Measurements from ENCODE around the gene GNAT3. TPM values are rescaled to one million over a fixed set of nuclear protein-coding genes. Genes with fewer than 3 reads are reported as not detected.

GNAT3 gene
- total RNA-seq, 1 experiment from 2014 or later: not detected

DNA sequence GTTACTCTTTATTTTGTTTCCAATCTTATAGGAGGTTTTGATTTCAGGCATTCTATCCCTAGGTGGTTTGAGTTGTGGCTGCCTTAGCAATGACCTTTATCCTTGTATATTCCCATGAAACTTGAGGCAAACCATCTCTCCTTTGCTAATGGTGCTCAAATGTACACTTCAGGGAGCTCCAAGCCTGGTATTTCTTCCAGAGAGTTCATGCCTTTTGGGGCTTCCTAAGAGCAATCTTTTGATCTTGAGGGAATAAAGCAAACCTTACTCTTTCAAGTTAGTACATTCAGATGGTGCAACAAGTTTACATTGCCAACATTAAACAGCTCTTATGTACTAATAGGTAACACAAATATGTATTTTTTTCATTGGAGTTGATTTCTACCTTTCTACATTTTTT, 3.4 kb upstream of the GNAT3 start:
- no peak overlapping the region for H3K27ac ChIP-seq (ENCODE audit: low read depth, low read length)
- no peak overlapping the region for H3K4me2 ChIP-seq (ENCODE audit: low read length)
- no TSS peak for BruUV-seq (replicated peaks)
- POLR2A ChIA-PET: no interaction called here
- H3K36me3 ChIP-seq (ENCODE audit: control insufficient read depth in 1 of 2, insufficient read depth in 2 of 2, low read length in 2 of 2): no peaks in the 10 kb centered on the region
- no peak for ATAC-seq
- no peaks in the 10 kb centered on the region for H3K9me3 ChIP-seq (ENCODE audit: control insufficient read depth in 1 of 2, insufficient read depth in 1 of 2, low read depth in 1 of 2, low read length in 2 of 2)
- no peak overlapping the region for H2AFZ ChIP-seq (ENCODE audit: low read depth, low read length, poor library complexity, severe bottlenecking)
- intact Hi-C loops (cut with micrococcal nuclease): no loop called here
- no peaks in the 10 kb centered on the region for H3K4me1 ChIP-seq (ENCODE audit: control insufficient read depth in 1 of 2, insufficient read depth in 2 of 2, low read length in 2 of 2)
- H4K20me1 ChIP-seq (ENCODE audit: insufficient read depth): no peaks in the 10 kb centered on the region
- H3K9ac ChIP-seq (ENCODE audit: low read length): no peak overlapping the region
- H3K79me2 ChIP-seq (ENCODE audit: insufficient read depth, low read length): no peaks in the 10 kb centered on the region
- CTCF ChIA-PET: no interaction called here
- H3K4me3 ChIP-seq (replicated peaks in 1 of 2; ENCODE audit: low read depth in 1 of 2, low read length in 2 of 2): no peak overlapping the region
- RAD21 ChIA-PET (ENCODE audit: low non-redundant PET in 1 of 2, low total read pairs in 2 of 2, uncharacterized antibody in 2 of 2, unreplicated experiment in 2 of 2): no interaction called here
- no peak for TF ChIP-seq ATF3 (IDR thresholded peaks at IDR 0.05)
- no peak for TF ChIP-seq ZFX (IDR thresholded peaks at IDR 0.05)
- TF ChIP-seq, protein P1, sequence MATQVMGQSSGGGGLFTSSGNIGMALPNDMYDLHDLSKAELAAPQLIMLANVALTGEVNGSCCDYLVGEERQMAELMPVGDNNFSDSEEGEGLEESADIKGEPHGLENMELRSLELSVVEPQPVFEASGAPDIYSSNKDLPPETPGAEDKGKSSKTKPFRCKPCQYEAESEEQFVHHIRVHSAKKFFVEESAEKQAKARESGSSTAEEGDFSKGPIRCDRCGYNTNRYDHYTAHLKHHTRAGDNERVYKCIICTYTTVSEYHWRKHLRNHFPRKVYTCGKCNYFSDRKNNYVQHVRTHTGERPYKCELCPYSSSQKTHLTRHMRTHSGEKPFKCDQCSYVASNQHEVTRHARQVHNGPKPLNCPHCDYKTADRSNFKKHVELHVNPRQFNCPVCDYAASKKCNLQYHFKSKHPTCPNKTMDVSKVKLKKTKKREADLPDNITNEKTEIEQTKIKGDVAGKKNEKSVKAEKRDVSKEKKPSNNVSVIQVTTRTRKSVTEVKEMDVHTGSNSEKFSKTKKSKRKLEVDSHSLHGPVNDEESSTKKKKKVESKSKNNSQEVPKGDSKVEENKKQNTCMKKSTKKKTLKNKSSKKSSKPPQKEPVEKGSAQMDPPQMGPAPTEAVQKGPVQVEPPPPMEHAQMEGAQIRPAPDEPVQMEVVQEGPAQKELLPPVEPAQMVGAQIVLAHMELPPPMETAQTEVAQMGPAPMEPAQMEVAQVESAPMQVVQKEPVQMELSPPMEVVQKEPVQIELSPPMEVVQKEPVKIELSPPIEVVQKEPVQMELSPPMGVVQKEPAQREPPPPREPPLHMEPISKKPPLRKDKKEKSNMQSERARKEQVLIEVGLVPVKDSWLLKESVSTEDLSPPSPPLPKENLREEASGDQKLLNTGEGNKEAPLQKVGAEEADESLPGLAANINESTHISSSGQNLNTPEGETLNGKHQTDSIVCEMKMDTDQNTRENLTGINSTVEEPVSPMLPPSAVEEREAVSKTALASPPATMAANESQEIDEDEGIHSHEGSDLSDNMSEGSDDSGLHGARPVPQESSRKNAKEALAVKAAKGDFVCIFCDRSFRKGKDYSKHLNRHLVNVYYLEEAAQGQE (IDR thresholded peaks at IDR 0.05; ENCODE audit: low read depth): no peak
- H3K27me3 ChIP-seq (ENCODE audit: insufficient read depth, low read length): no peaks in the 10 kb centered on the region
- H3K9me2 ChIP-seq (ENCODE audit: insufficient read depth): no peaks in the 10 kb centered on the region
- DNase-seq (ENCODE audit: low read depth, low spot score): no peak

DNA sequence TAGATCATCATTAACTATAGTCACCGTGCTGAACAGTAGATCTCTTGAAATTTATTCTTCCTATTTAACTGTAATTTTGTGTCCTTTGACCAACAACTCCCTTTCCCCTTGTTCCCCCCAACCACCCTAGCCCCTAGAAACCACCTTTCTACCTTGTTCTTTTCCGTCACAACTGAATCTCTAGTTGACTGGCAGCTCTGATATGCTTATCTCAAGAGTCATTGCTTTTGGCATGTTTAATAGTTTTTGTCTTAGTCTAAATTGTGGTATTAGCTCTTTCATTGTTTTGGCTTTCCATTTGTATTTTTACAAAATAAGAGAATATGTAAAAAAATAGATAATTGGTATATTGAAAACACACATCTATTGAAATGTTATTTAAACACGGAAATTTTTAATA, 1.8 kb downstream of the GNAT3 start:
- no peaks in the 10 kb centered on the region for H3K4me1 ChIP-seq (ENCODE audit: control insufficient read depth in 1 of 2, insufficient read depth in 2 of 2, low read length in 2 of 2)
- ATAC-seq: no peak
- no peak overlapping the region for H3K27ac ChIP-seq (ENCODE audit: low read depth, low read length)
- DNase-seq (ENCODE audit: low read depth, low spot score): no peak
- intact Hi-C loops (cut with micrococcal nuclease): no loop called here
- H3K79me2 ChIP-seq (ENCODE audit: insufficient read depth, low read length): no peaks in the 10 kb centered on the region
- POLR2A ChIA-PET: no interaction called here
- no peak overlapping the region for H3K4me2 ChIP-seq (ENCODE audit: low read length)
- H4K20me1 ChIP-seq (ENCODE audit: insufficient read depth): no peaks in the 10 kb centered on the region
- no peak for TF ChIP-seq MAX (IDR thresholded peaks at IDR 0.05)
- no peak for TF ChIP-seq SP1 (IDR thresholded peaks at IDR 0.05; ENCODE audit: low read depth)
- H3K9me3 ChIP-seq (ENCODE audit: control insufficient read depth in 1 of 2, insufficient read depth in 1 of 2, low read depth in 1 of 2, low read length in 2 of 2): no peaks in the 10 kb centered on the region
- no peaks in the 10 kb centered on the region for H3K36me3 ChIP-seq (ENCODE audit: control insufficient read depth in 1 of 2, insufficient read depth in 2 of 2, low read length in 2 of 2)
- no peaks in the 10 kb centered on the region for H3K9me2 ChIP-seq (ENCODE audit: insufficient read depth)
- no peaks in the 10 kb centered on the region for H3K27me3 ChIP-seq (ENCODE audit: insufficient read depth, low read length)
- RAD21 ChIA-PET (ENCODE audit: low non-redundant PET in 1 of 2, low total read pairs in 2 of 2, uncharacterized antibody in 2 of 2, unreplicated experiment in 2 of 2): no interaction called here
- H3K9ac ChIP-seq (ENCODE audit: low read length): no peak overlapping the region
- CTCF ChIA-PET: no interaction called here
- H3K4me3 ChIP-seq (replicated peaks in 1 of 2; ENCODE audit: low read depth in 1 of 2, low read length in 2 of 2): no peak overlapping the region
- H2AFZ ChIP-seq (ENCODE audit: low read depth, low read length, poor library complexity, severe bottlenecking): peak overlapping the region; percentile 85
- BruUV-seq (replicated peaks): no TSS peak

All from HCT116 (cell line).